HepG2 (cell line): Measurements from ENCODE around the gene TBC1D20. TPM values are rescaled to one million over a fixed set of nuclear protein-coding genes. Genes with fewer than 3 reads are reported as not detected.

ENCODE experiments used
- ATAC-seq: fragments of 200-7000 bp; cut with Tn5 transposase; 3 replicates; pipeline ENCODE4 v1.9.1; 2020; ENCODE audit warnings: mild to moderate bottlenecking, moderate library complexity
- BruUV-seq: library from RNA; stranded (reverse); fragments of 400-500 nt; replicated peaks from 2 replicates; lab custom pipeline; 2021; lab: Mats Ljungman, UMichigan
- CTCF ChIA-PET: fragments of 300-600 bp; formaldehyde crosslinking; extraction: SDS; loops from one replicate; lab custom pipeline; 2021; ENCODE audit warnings: low total read pairs, inconsistent platforms, low intra/inter-chr PET ratio; lab: Yijun Ruan, JAX
- POLR2A ChIA-PET: fragments of 350-600 bp; sonication (Branson Sonifier 250); formaldehyde crosslinking; loops from one replicate; lab custom pipeline; 2020; ENCODE audit warnings: antibody characterized with exemption, inconsistent platforms; lab: Yijun Ruan, JAX
- DNase-seq: peaks from one replicate; pipeline ENCODE4 v3.0.0-alpha.2; 2015; ENCODE audit warnings: low spot score
- FAIRE-seq: peaks from 3 replicates; lab custom pipeline; 2011; peaks lifted over from hg19 to GRCh38; lab: Jason Lieb, UNC
- H2AFZ ChIP-seq: one replicate; pipeline ENCODE4 v1.6.1; 2011; ENCODE audit warnings: low read length, inconsistent platforms
- H3K27ac ChIP-seq: fragments of 300-600 bp; 3 replicates; pipeline ENCODE4 v1.8.0; 2011; ENCODE audit warnings: mixed run types, mild to moderate bottlenecking, mixed read lengths, low read length, inconsistent platforms; ENCODE audit not compliant: insufficient read depth; ENCODE audit errors: extremely low read length
- H3K27me3 ChIP-seq, 2 experiments: fragments of 200-600 bp in 1 of 2; 2 replicates in 1 of 2; 3 replicates in 1 of 2; pipeline versions ENCODE4 v1.6.0 to v1.8.0; 2011; ENCODE audit warnings: low read length in 2 of 2, mild to moderate bottlenecking in 2 of 2, moderate library complexity in 2 of 2, inconsistent platforms in 1 of 2; ENCODE audit not compliant: insufficient read depth in 2 of 2, control insufficient read depth in 1 of 2
- H3K36me3 ChIP-seq, 2 experiments: fragments of 200-600 bp in 1 of 2; replicated peaks in 1 of 2; 2 replicates in 1 of 2; 3 replicates in 1 of 2; pipeline versions ENCODE4 v1.5.1 to v1.8.0; 2011; ENCODE audit warnings: low read length in 2 of 2, inconsistent platforms in 1 of 2; ENCODE audit not compliant: insufficient read depth in 2 of 2, control insufficient read depth in 1 of 2
- H3K4me1 ChIP-seq: 2 replicates; pipeline ENCODE4 v1.5.1; 2012; ENCODE audit warnings: low read length, inconsistent platforms; ENCODE audit not compliant: insufficient read depth
- H3K4me2 ChIP-seq: 2 replicates; pipeline ENCODE4 v1.6.0; 2011; ENCODE audit warnings: low read depth, low read length, inconsistent platforms
- H3K4me3 ChIP-seq, 3 experiments: fragments of 200-600 bp in 1 of 3; sonication (generic), shearing (Covaris generic) in 1 of 3; replicated peaks in 1 of 3; 2 replicates each; pipeline ENCODE4 v1.5.1; 2011 to 2016; ENCODE audit warnings: low read length in 3 of 3, inconsistent platforms in 2 of 3, low read depth in 2 of 3, mild to moderate bottlenecking in 2 of 3, control low read depth in 1 of 3, mixed read lengths in 1 of 3; ENCODE audit not compliant: insufficient read depth in 1 of 3
- H3K79me2 ChIP-seq: one replicate; pipeline ENCODE4 v1.6.1; 2011; ENCODE audit warnings: low read length, inconsistent platforms; ENCODE audit not compliant: insufficient read depth
- H3K9ac ChIP-seq: 2 replicates; pipeline ENCODE4 v1.6.0; 2011; ENCODE audit warnings: mild to moderate bottlenecking, low read depth, low read length, inconsistent platforms; ENCODE audit not compliant: insufficient read depth
- H3K9me3 ChIP-seq: 2 replicates; pipeline ENCODE4 v1.5.1; 2012; ENCODE audit warnings: mild to moderate bottlenecking, low read length
- H4K20me1 ChIP-seq: 2 replicates; pipeline ENCODE4 v1.6.0; 2011; ENCODE audit warnings: inconsistent platforms, mild to moderate bottlenecking, low read length, moderate library complexity; ENCODE audit not compliant: insufficient read depth
- CHD4 ChIP-seq: fragments of 200-600 bp; sonication (generic); IDR thresholded peaks from 2 replicates; pipeline ENCODE4 v1.7.0; 2017; ENCODE audit warnings: mild to moderate bottlenecking, low read length, borderline replicate concordance
- E2F1 ChIP-seq: sonication (generic); formaldehyde crosslinking; IDR thresholded peaks from 2 replicates; pipeline ENCODE4 v1.5.0; 2020; ENCODE audit warnings: missing genetic modification reagents
- FOSL2 ChIP-seq: sonication (generic); formaldehyde crosslinking; IDR thresholded peaks from 2 replicates; pipeline ENCODE4 v1.4.0; 2020; ENCODE audit warnings: missing genetic modification reagents
- KLF16 ChIP-seq, 2 experiments: sonication (generic) in 1 of 2; formaldehyde crosslinking in 1 of 2; IDR thresholded peaks; 2 replicates each; pipeline versions ENCODE4 v1.6.1 to v1.8.0; 2016 to 2023; ENCODE audit warnings: missing genetic modification reagents in 2 of 2, missing compliant biosample characterization in 1 of 2
- NCOA2 ChIP-seq: sonication (generic); formaldehyde crosslinking; IDR thresholded peaks from 2 replicates; pipeline ENCODE4 v1.8.0; 2022; ENCODE audit warnings: inconsistent platforms
- NFAT5 ChIP-seq: sonication (generic); formaldehyde crosslinking; IDR thresholded peaks from 2 replicates; pipeline ENCODE4 v1.4.0; 2020; ENCODE audit warnings: missing genetic modification reagents
- RNF219 ChIP-seq: sonication (generic); formaldehyde crosslinking; IDR thresholded peaks from 2 replicates; pipeline ENCODE4 v1.5.0; 2020; ENCODE audit warnings: mild to moderate bottlenecking, missing genetic modification reagents
- TBX2 ChIP-seq: sonication (generic); formaldehyde crosslinking; IDR thresholded peaks from 2 replicates; pipeline ENCODE4 v1.5.0; 2020; ENCODE audit warnings: missing genetic modification reagents, mild to moderate bottlenecking, borderline replicate concordance
- ZNF24 ChIP-seq: fragments of 450-650 bp; IDR thresholded peaks from 2 replicates; pipeline ENCODE4 v1.6.1; 2017; ENCODE audit warnings: antibody characterized with exemption, mild to moderate bottlenecking
- WGBS: methylation state at CpG from one replicate; pipeline ENCODE4 v1.1.6; 2017; ENCODE audit warnings: low lambda C conversion rate; 5-methylcytosine and 5-hydroxymethylcytosine counted together
- in situ Hi-C: cut with HindIII; loops from 2 replicates; pipeline ENCODE4 v1.10.0; 2017; ENCODE audit warnings: low pct_unique_long_range_greater_than_20kb; ENCODE audit not compliant: extremely low pct_ligation_motif_present
- intact Hi-C: fragments of 100-400 bp; cut with micrococcal nuclease; formaldehyde crosslinking; loops from one replicate; pipeline ENCODE4 v1.10.0; 2022; ENCODE audit not compliant: unreplicated experiment
- polyA plus RNA-seq, 8 experiments: library from polyadenylated mRNA; depleted of rRNA in 3 of 8; stranded (reverse) in 7 of 8; unstranded in 1 of 8; fragments of >200 nt; fragmentation: Illumina TruSeq in 4 of 8; extraction: Trizol in 4 of 8; gene quantifications; 2 replicates each; pipeline versions ENCODE4 v1.2.1 to v1.2.3, GENCODE V29; 2011 to 2016; ENCODE audit warnings: low read depth in 4 of 8, missing spikeins in 1 of 8, mixed read lengths in 1 of 8; ENCODE audit not compliant: insufficient read depth in 1 of 8
- total RNA-seq, 5 experiments: library from RNA; depleted of rRNA; stranded (reverse); fragments of >200 nt; fragmentation: Illumina TruSeq; extraction: Trizol; gene quantifications; 2 replicates each; pipeline ENCODE4 v1.2.3, GENCODE V29; 2016; ENCODE audit warnings: low read depth in 1 of 5
- TF ChIP-seq, protein P1 (sequence below): sonication (generic); formaldehyde crosslinking; IDR thresholded peaks from 2 replicates; pipeline ENCODE4 v1.4.0; 2020; ENCODE audit warnings: mild to moderate bottlenecking, missing genetic modification reagents

TBC1D20 gene
- total and polyA plus RNA-seq, 2 of the 13 experiments (the other 11 are each of a cell fraction or from before 2014, with no cell fraction given) = 36.6 to 47.1 TPM

GRCh38 chr20:396619-397431 lies 65.5 kb downstream of the TBC1D20 start:
- peak; percentile 99 for DNase-seq
- ATAC-seq = peak; percentile 84
- Histone ChIP-seq H2AFZ (no peak overlapping the region), H3K4me1 (peaks cover 88% of the 10 kb centered on the region), H3K4me3 (peak overlapping the region in 1 of 3 experiments; percentile 3; a peak in 1 of 6 replicates), H3K27me3 (no peaks in the 10 kb centered on the region), H3K9ac (peak overlapping the region; percentile 57), H3K4me2 (peak overlapping the region; percentile 18; the same call in 1 of the 2 replicates), H3K36me3 (peaks cover 39 to 58% of the 10 kb centered on the region in 2 experiments), H4K20me1 (no peaks in the 10 kb centered on the region), H3K27ac (peak overlapping the region; percentile 87), H3K9me3 (no peaks in the 10 kb centered on the region), H3K79me2 (no peaks in the 10 kb centered on the region)
- intact Hi-C loops = no loop called here
- FAIRE-seq = peak; percentile 97
- TSS peak; percentile 44 for BruUV-seq
- ChIA-PET POLR2A (interaction anchor here (1.2 to 29.0 kb wide), 6 partner anchors 1 to 50 kb away, joined by 3 to 1587 read pairs (median 466); partner anchors contain the start of genes NRSN2, RBCK1 and TRIB3), CTCF (interaction anchor here (1.0 kb wide), 1 partner anchor 34 kb away, joined by 3 read pairs; no protein-coding TSS in a partner anchor)
- 42% methylated on average over 4 of the region's 4 CpGs for WGBS
- in situ Hi-C loops = no loop called here
- TF ChIP-seq FOSL2 (CRISPR knock-in tag) (peak; percentile 92), CHD4 (peak; percentile 72; the same call in 1 of the 2 replicates), KLF16 (CRISPR knock-in tag; IDR thresholded peaks at IDR 0.05) (peak in 1 of 2 experiments; percentile 93; a peak in 2 of 4 replicates), E2F1 (CRISPR knock-in tag) (0 out of 2 replicates have a peak, but pooled peaks have one; percentile 52), RNF219 (peak; percentile 54; the same call in 1 of the 2 replicates), TBX2 (CRISPR knock-in tag) (peak; percentile 99), NFAT5 (CRISPR knock-in tag) (0 out of 2 replicates have a peak, but pooled peaks have one; percentile 63), ZNF24 (peak; percentile 49; the same call in 1 of the 2 replicates), NCOA2 (peak; percentile 98)
- TF ChIP-seq, protein P1, sequence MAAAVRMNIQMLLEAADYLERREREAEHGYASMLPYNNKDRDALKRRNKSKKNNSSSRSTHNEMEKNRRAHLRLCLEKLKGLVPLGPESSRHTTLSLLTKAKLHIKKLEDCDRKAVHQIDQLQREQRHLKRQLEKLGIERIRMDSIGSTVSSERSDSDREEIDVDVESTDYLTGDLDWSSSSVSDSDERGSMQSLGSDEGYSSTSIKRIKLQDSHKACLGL = no peak; the same call in 1 of the 2 replicates
